Activated T-helper 1 cell treated with anti-CD3 and anti-CD28 coated beads, Interleukin-12 subunit alpha, Interleukin-12 subunit beta, Interleukin-2, Interleukin-4 antibody, amounts not matched to agents 30 ng/mL and 10 ng/mL and 1 ng/mL, durations not matched to agents 14 hours and 24 hours and 36 hours (primary cell): ENCODE data around the gene RNF148. TPM values are rescaled to one million over a fixed set of nuclear protein-coding genes. Genes with fewer than 3 reads are reported as not detected.

Source experiments
- DNase-seq: peaks from one replicate; pipeline ENCODE4 v3.0.0; 2021; ENCODE audit warnings: low spot score
- H3K27ac Mint-ChIP-seq: one replicate; pipeline ENCODE4 v1.8.0; 2021; ENCODE audit warnings: mild to moderate bottlenecking, mixed read lengths
- H3K27me3 Mint-ChIP-seq: one replicate; pipeline ENCODE4 v1.8.0; 2022; ENCODE audit warnings: mild to moderate bottlenecking, moderate library complexity, mixed read lengths; ENCODE audit not compliant: insufficient read depth
- H3K36me3 Mint-ChIP-seq: one replicate; pipeline ENCODE4 v1.8.0; 2021; ENCODE audit warnings: low read depth, mixed read lengths
- H3K4me1 Mint-ChIP-seq: one replicate; pipeline ENCODE4 v1.8.0; 2021; ENCODE audit warnings: low read depth, mixed read lengths
- H3K4me3 Mint-ChIP-seq: one replicate; pipeline ENCODE4 v1.8.0; 2021; ENCODE audit warnings: mild to moderate bottlenecking, moderate library complexity, mixed read lengths
- H3K9me3 Mint-ChIP-seq: one replicate; pipeline ENCODE4 v1.8.0; 2021; ENCODE audit warnings: mixed read lengths
- intact Hi-C: fragments of 100-400 bp; cut with micrococcal nuclease; formaldehyde crosslinking; loops from one replicate; pipeline ENCODE4 v1.15.1; 2024
- total RNA-seq: library from RNA; stranded (reverse); gene quantifications from 2 replicates; pipeline ENCODE4 v1.2.3, GENCODE V29; 2022

RNF148 gene, protein sequence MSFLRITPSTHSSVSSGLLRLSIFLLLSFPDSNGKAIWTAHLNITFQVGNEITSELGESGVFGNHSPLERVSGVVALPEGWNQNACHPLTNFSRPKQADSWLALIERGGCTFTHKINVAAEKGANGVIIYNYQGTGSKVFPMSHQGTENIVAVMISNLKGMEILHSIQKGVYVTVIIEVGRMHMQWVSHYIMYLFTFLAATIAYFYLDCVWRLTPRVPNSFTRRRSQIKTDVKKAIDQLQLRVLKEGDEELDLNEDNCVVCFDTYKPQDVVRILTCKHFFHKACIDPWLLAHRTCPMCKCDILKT
- not detected in 2 replicates for total RNA-seq

DNA sequence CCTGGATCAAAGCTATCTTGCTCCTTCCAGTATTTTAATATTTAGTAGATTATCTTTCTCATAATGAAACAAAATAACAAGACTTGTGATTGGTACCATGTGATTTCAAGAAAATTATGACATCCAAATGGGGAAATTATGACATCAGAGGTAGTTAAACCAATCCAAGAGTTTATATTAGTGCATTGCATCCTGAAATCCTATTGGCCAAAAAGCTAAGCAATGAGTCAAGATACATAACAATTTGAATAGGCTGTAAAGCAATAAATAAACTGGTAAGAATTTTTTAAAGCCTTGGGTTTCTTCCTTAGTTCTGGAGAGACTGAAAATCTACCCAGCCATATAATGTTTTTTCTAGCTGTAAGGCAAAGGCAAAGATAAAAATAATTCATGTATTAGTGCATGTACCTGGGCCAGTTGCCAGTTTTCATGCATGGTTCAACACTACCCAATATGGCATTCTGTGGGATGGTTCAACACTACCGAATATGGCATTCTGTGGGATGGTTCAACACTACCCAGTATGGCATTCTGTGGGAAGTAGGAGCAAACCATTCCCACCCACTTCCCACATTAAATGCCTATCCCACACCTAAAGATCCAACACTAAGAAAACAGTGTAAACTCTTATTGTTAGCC is at the start of gene RNF148:
TSS of gene RNF148 (minus strand) at position 51 of the 639 bp plus-strand sequence. CDS start 172 bp downstream, outside the sequence.
- Mint-ChIP-seq H3K27ac (no peak within 1 kb of the TSS), H3K36me3 (no peaks in the 10 kb centered on the region), H3K4me1 (no peaks in the 10 kb centered on the region), H3K4me3 (no peak within 1 kb of the TSS), H3K27me3 (no peaks in the 10 kb centered on the region), H3K9me3 (peaks cover 9% of the 10 kb centered on the region)
- no peak for DNase-seq
- intact Hi-C loops = no loop called here

DNA sequence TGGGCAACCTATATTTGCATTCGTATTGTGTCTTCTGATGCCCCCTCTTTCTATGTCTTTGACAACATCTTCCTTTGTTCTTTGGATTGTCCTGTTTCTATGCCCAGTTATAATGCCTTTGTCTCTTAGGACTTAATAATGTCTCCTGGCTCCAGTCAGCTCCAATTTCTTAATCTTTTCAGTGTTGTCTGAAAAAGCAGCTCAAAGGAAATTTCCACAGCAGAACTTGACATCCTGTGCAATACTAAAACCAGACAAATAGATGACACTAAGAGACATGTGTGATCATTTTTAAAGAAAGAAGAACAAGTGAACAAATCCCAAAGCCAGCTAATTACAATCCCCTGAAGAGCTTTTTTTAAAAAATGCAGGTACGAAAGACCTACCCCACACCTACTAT is 47.7 kb upstream of the RNF148 start:
- no peaks in the 10 kb centered on the region for H3K4me1 Mint-ChIP-seq
- H3K9me3 Mint-ChIP-seq = no peaks in the 10 kb centered on the region
- intact Hi-C loops = no loop called here
- no peak for DNase-seq
- H3K36me3 Mint-ChIP-seq = no peaks in the 10 kb centered on the region
- no peak overlapping the region for H3K4me3 Mint-ChIP-seq
- no peak overlapping the region for H3K27ac Mint-ChIP-seq
- no peaks in the 10 kb centered on the region for H3K27me3 Mint-ChIP-seq

DNA sequence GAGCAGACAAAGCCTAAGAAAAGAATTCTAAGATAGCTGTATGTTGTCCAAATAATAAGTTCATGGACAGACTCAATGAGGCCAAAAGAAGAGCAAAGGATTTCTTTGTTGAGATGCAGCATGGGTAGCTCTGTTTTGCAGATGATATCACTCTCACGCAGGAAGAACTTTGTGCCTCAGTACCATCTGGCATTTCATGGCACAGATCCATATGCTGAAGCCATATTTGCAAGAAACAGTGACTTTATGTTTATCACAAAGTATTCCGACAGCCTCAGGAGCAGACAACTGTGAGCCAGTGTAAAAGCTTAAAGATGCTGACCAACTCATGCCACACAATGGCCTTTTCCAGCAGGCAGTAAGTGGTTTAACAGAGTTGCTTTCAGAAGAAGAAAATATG is 45.5 kb upstream of the RNF148 start:
- H3K36me3 Mint-ChIP-seq = no peaks in the 10 kb centered on the region
- intact Hi-C loops = no loop called here
- H3K4me3 Mint-ChIP-seq = no peak overlapping the region

DNA sequence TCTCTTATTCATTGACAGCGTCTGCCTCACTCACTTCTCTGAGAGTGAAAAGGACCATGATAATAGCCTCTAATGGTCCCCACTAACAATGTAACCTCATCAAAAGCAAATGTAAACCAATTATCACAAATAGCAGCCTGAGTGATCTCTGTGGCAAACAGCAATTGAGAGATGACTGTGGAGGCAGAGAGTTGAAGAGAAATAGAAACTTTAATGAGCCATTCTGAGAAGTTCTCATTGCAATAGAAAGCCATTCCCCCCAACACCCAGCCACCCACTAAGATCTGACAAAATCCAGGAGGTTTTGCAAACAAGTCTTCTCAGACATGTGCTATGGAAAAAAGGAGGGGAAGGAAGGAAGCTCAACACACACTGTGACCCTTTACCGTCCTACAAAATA is 44.2 kb upstream of the RNF148 start:
- no peaks in the 10 kb centered on the region for H3K4me1 Mint-ChIP-seq
- no peaks in the 10 kb centered on the region for H3K27me3 Mint-ChIP-seq
- intact Hi-C loops = no loop called here

More for the DNA sequence above, 45.5 kb upstream of the RNF148 start:
- Mint-ChIP-seq H3K4me1 (no peaks in the 10 kb centered on the region), H3K27ac (no peak overlapping the region), H3K27me3 (no peaks in the 10 kb centered on the region), H3K9me3 (no peaks in the 10 kb centered on the region)
- DNase-seq = no peak

DNA sequence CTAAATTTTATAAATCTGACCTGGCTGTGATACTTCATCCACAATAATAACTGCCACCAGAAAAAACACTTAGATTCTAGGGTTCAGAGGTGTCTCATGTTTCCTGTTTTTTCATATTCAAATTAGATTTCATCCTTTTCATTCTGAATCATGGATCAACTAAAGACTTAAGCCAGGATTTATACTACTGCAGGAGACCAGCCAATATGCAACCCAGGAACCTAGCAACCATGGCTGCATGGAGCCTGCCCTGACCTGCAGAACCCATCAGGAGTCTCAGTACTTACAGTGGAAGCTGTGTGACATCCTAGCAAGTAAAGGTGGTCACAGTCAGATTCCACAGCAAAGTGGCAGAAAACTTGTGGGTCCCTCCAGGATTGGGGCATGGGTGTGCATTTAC is 40.5 kb upstream of the RNF148 start:
- H3K4me1 Mint-ChIP-seq = no peaks in the 10 kb centered on the region
- no peak overlapping the region for H3K27ac Mint-ChIP-seq
- no peaks in the 10 kb centered on the region for H3K9me3 Mint-ChIP-seq
- intact Hi-C loops = no loop called here
- H3K4me3 Mint-ChIP-seq = no peak overlapping the region
- no peaks in the 10 kb centered on the region for H3K27me3 Mint-ChIP-seq
- no peaks in the 10 kb centered on the region for H3K36me3 Mint-ChIP-seq
- no peak for DNase-seq

More for the DNA sequence above, 44.2 kb upstream of the RNF148 start:
- no peaks in the 10 kb centered on the region for H3K9me3 Mint-ChIP-seq
- H3K27ac Mint-ChIP-seq = no peak overlapping the region
- no peaks in the 10 kb centered on the region for H3K36me3 Mint-ChIP-seq
- H3K4me3 Mint-ChIP-seq = no peak overlapping the region
- DNase-seq = no peak

DNA sequence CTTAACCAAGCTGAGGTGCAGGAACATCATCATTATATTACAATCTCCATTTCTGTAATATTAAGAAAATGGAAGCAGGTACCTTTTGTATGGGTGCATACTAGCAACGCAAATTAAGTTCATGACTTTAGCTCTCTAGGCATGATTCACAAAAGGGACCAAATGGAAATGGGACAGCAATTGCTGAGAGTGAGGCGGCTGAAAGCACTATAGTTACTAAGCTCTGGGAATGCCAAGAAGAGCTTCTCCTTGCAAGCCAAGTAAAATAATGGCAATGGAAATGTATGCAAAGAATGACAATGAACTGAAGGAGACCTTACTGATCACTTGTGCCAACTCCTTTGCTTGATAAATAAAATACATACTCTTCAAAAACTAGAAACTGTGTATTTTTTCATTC is 36.2 kb upstream of the RNF148 start:
- no peak for DNase-seq
- H3K4me3 Mint-ChIP-seq = no peak overlapping the region
- H3K27ac Mint-ChIP-seq = no peak overlapping the region
- intact Hi-C loops = no loop called here
- no peaks in the 10 kb centered on the region for H3K9me3 Mint-ChIP-seq
- H3K27me3 Mint-ChIP-seq = no peaks in the 10 kb centered on the region
- H3K36me3 Mint-ChIP-seq = no peaks in the 10 kb centered on the region
- no peaks in the 10 kb centered on the region for H3K4me1 Mint-ChIP-seq

DNA sequence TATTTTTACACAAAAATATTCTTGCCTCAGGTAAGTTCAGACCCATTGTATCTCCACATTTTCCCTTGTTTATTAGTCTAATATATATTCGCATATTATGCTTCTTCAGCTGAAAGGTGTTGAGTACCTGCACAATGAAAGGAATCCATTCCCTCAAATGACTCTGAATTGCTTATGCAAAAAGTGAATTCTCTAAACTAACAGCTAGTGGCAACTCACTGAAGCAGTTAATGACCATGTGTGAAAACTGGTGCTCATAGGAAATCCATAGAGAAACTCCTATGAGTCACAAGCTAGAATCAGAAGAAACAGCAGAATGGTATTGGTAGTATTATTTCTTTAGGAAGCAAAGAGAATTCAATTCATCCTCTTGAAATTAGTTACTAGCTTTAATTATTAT is 33.5 kb upstream of the RNF148 start:
- intact Hi-C loops = no loop called here
- H3K4me3 Mint-ChIP-seq = no peak overlapping the region
- no peak for DNase-seq

DNA sequence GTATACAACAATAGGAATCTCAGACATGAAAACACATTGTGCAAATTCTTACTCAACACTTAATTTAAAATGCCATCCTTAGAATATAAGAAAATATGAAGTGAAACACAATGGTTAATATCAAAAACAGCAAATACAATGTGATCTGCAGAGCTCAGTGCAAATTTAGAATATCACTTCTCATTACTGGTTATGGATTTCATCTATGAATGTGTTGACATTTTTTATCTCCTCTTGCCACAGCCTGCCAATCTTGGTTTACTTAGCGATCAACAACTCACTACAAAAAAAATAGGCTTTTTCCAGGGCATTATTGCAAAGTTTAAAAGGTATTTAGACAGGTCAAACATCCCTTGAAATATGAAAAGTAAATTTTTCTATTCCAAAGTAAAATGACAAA is 25.0 kb upstream of the RNF148 start:
- no peak overlapping the region for H3K27ac Mint-ChIP-seq
- no peaks in the 10 kb centered on the region for H3K27me3 Mint-ChIP-seq
- no peak overlapping the region for H3K4me3 Mint-ChIP-seq
- H3K4me1 Mint-ChIP-seq = no peaks in the 10 kb centered on the region
- DNase-seq = no peak
- H3K36me3 Mint-ChIP-seq = no peaks in the 10 kb centered on the region
- H3K9me3 Mint-ChIP-seq = peaks cover 4% of the 10 kb centered on the region
- intact Hi-C loops = no loop called here

More for the DNA sequence above, 33.5 kb upstream of the RNF148 start:
- no peaks in the 10 kb centered on the region for H3K27me3 Mint-ChIP-seq
- no peaks in the 10 kb centered on the region for H3K4me1 Mint-ChIP-seq
- H3K27ac Mint-ChIP-seq = no peak overlapping the region
- no peaks in the 10 kb centered on the region for H3K36me3 Mint-ChIP-seq
- H3K9me3 Mint-ChIP-seq = no peaks in the 10 kb centered on the region

DNA sequence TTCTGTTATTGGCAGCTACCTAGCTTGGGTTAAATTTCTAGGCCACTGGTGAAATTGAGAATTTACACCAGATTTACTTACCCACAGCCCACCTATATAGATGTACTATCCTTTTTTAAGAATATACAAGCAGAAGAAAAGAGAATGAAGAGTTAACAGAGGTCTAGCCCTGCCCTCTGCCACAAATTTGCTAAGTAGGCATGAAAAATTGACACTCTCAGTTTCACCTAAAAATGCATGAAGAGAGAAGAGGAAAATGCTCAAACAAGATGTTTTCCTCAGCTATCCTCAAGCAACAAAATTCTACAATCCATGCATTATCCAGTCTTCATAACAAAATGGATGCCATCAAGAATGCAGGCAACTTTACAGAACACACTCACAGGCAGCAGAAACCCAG is 24.6 kb upstream of the RNF148 start:
- no peaks in the 10 kb centered on the region for H3K27me3 Mint-ChIP-seq
- H3K36me3 Mint-ChIP-seq = no peaks in the 10 kb centered on the region
- DNase-seq = no peak
- H3K4me3 Mint-ChIP-seq = no peak overlapping the region
- peaks cover 4% of the 10 kb centered on the region for H3K9me3 Mint-ChIP-seq
- no peaks in the 10 kb centered on the region for H3K4me1 Mint-ChIP-seq
- intact Hi-C loops = no loop called here
- no peak overlapping the region for H3K27ac Mint-ChIP-seq

DNA sequence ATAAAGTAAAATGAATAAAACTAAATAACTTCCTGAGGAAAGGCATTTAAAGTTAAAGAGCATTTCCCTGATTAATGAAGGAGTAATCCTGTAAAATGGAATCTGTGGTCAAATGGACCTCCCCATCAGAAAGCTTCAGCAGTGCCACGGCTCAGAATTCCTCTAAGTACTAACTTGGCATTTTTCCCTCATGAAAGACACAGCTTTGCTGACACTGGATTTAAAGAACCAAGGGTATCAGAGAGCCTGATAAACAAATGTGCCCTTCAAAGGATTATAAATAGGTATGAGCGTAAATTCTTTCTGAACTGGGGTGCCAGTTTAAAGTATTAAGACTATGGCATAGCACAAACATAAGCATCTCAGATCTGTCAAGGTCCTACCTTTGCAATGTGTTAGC is 24.2 kb upstream of the RNF148 start:
- Mint-ChIP-seq H3K4me3 (no peak overlapping the region), H3K27ac (no peak overlapping the region), H3K4me1 (no peaks in the 10 kb centered on the region), H3K36me3 (no peaks in the 10 kb centered on the region), H3K9me3 (peaks cover 4% of the 10 kb centered on the region), H3K27me3 (no peaks in the 10 kb centered on the region)
- no peak for DNase-seq
- intact Hi-C loops = no loop called here

DNA sequence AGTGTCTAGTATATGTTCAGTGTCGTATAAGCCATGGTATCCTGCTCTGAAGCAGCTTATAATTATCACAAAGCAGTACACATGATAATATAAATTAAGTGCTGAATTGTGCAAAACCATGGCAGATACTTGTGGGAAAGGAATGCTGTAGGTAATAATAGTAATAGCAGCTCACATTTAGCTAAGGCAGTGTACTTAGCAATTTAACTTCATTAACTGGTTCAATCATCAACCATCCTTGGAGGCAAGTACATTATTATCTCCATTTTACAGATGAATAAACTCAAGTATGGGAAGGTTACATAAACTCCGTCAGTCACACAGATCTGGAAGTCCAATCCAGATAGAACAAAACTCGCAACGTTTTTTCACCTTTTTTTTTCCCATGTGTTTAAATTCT is 21.6 kb upstream of the RNF148 start:
- H3K36me3 Mint-ChIP-seq = no peaks in the 10 kb centered on the region
- no peaks in the 10 kb centered on the region for H3K4me1 Mint-ChIP-seq
- intact Hi-C loops = no loop called here
- H3K4me3 Mint-ChIP-seq = no peak overlapping the region
- no peaks in the 10 kb centered on the region for H3K27me3 Mint-ChIP-seq
- DNase-seq = no peak
- peaks cover 13% of the 10 kb centered on the region for H3K9me3 Mint-ChIP-seq
- H3K27ac Mint-ChIP-seq = no peak overlapping the region

DNA sequence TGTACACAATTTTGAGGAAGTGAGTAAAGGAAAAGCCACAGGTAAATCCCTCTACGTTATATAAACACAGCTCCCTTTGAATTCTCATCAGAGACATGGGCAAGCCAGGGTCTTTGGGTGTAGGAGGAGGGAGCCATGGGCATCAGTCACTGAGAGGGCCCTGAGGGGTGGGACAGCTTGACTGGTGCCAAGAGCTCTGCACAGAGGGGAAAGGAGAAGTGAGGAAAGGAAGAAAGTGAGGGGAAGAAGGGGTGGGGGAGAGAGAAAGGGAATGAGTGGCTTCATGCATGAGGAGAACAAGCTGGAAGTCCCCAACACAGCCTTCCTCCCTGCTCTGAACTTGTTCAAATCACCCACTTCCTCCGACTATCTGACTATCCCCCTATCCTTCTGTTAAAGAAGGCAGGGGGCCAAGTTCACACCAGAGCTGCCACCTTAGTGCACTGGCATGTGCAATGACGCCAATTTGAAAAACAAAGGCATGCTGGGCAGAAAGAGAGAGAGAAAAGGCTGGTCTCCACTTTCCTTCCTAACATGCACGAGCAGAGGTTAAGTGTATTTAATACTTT is 16.4 kb upstream of the RNF148 start:
- Mint-ChIP-seq H3K9me3 (peaks cover 9% of the 10 kb centered on the region), H3K27me3 (no peaks in the 10 kb centered on the region), H3K36me3 (no peaks in the 10 kb centered on the region), H3K27ac (no peak overlapping the region), H3K4me1 (no peaks in the 10 kb centered on the region), H3K4me3 (no peak overlapping the region)
- intact Hi-C loops = no loop called here
- DNase-seq = no peak

DNA sequence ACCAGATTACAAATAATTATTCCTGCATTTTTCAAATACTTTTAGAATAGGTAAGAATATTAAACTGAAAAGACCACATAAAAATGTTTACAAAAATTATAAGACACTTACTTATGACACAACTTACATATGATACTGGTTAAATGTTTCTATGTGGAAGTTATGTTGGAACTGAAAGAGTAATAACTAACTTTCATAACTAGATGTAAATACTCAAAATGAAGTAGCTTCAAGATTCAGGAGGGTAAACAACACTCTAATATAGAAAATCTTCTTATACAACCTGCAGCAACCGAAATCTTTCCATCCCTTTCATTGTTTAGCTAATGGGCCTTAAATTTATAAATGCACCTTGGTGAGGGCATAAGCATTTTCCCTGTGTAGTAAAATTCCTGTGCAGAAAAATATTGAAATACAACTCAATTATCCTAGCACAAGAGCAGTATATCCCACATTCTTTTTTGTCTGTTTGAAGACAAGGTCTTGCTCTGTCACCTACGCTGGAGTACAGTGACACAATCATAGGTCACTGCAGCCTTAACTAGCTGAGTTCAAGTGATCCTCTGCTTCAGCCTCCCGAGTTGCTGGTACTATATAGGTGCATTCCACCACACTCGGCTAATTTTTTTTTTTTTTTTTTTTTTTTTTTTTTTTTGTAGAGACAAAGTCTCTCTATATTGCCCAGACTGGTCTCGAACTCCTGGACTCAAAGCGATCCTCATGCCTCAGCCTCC is 14.8 kb upstream of the RNF148 start:
- Mint-ChIP-seq H3K27ac (no peak overlapping the region), H3K4me3 (no peak overlapping the region), H3K4me1 (no peaks in the 10 kb centered on the region), H3K27me3 (no peaks in the 10 kb centered on the region), H3K36me3 (no peaks in the 10 kb centered on the region), H3K9me3 (peaks cover 9% of the 10 kb centered on the region)
- no peak for DNase-seq
- intact Hi-C loops = no loop called here
